NOMO-1 (cell line): ENCODE data around the gene E2F6.
A peak's percentile ranks its signal among the peaks of the same experiment; 100 is the strongest.
"Not testable (repeated sequence)": the region's sequence is repeated elsewhere in the genome, so short reads cannot be mapped to it uniquely, and the experiment has no call there.

Source experiments
- DNase-seq, 2 experiments: peaks; one replicate each; lab custom pipeline; 2025; ENCODE audit not compliant: unreplicated experiment in 2 of 2; lab: John Stamatoyannopoulos, UW

The E2F6 gene

GRCh38 chr2:11417946-11418585 is 47.9 kb downstream of the E2F6 start:
- peak in 1 of 2 experiments; percentile 6 for DNase-seq

GRCh38 chr2:11416931-11417330 is 49.0 kb downstream of the E2F6 start:
- DNase-seq: no peak

DNA sequence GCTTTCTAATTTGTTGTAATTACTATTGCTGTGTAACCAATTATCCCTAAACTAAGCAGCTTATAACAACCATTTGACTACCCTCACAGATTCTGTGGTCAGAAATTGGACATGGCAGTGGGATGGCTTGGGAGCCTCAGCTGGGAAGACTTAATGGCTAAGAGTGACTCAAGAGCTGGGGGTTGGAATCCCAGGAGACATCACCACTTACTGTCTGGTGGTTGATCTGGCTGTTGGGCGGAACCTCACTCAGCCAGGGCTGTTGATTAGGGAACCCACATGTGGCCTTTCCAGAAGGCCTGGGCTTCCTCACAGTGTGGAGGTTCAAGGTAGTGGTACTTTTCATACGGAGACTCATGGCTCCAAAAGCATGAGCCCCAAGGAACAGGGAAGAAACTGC is 49.8 kb downstream of the E2F6 start:
- DNase-seq: no peak

GRCh38 chr2:11414372-11415124 is 51.4 kb downstream of the E2F6 start:
- DNase-seq: no peak

- no peak for DNase-seq
Measured at GRCh38 chr2:11412449-11412810, 53.5 kb downstream of the E2F6 start.

DNA sequence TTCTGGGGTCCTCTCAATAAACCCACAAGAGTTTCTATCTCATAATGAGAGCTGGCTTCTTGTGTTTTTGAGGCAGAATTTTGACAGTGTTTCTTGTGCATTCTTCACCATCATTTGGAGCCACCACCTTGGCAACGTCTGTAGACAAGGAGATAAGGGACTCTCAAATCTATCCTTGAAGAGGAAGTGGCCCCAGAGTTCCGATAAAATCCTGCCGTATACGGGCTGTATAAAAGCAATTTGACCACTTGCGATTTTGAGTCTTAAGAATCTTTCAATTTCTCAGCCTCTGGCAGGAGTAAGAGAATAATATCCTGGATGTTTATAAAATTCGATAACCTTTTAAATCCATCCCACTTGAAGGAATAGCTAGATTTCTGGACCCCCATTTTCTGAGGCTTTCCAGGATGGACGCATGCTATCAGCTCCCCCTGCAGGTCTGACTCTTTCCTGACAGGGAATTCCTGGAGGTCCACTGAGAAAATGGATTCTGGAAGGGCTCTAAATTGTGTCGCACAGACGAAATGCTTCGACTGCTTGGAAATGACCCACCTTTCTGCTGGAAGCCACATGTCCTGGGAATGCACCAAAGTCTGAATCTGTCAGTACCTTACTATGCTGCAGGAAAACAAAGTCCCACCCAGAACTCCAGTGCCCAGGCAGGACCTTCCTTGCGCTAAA is 54.1 kb downstream of the E2F6 start:
- peak in 1 of 2 experiments; percentile 24 for DNase-seq

DNA sequence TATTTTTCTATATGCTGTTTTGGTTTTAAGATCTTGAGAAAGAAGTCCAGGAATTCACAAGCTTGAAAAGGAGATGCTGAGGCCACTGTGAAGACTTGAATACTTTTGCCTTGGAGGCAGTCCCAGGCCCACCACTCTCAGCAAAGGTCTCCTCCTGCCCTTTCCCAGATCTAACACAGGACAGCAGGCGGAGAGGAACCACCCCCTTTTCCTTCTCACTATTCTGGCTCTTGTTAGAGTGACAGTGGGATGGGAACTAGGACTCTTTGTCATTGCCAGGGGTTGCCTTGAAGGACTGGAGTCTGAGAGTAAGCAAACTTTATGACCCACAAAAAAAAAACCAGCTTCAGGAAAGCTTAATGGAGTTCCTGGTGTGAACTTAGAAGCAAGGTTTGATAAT is 54.7 kb downstream of the E2F6 start:
- no peak for DNase-seq

GRCh38 chr2:11410101-11410500 is 55.9 kb downstream of the E2F6 start:
- no peak for DNase-seq

DNA sequence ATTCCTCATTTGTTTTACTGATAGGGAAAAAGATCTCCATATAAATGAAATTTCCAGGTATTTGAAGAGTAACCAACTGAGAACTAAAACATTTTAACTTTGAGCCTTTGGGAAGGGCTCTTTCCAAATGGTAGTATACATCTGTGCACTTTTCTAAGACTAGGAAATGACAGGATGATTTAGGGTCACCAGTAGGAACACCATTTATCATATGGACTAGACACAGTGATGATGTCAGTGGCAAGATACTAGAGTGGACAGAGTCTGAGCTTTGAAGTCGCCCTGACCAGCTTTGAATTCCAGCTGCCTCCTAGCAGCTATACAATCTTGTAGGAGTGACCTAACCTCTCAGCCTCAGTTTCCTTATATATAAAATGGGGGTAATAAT is 56.4 kb downstream of the E2F6 start:
- DNase-seq: no peak

DNA sequence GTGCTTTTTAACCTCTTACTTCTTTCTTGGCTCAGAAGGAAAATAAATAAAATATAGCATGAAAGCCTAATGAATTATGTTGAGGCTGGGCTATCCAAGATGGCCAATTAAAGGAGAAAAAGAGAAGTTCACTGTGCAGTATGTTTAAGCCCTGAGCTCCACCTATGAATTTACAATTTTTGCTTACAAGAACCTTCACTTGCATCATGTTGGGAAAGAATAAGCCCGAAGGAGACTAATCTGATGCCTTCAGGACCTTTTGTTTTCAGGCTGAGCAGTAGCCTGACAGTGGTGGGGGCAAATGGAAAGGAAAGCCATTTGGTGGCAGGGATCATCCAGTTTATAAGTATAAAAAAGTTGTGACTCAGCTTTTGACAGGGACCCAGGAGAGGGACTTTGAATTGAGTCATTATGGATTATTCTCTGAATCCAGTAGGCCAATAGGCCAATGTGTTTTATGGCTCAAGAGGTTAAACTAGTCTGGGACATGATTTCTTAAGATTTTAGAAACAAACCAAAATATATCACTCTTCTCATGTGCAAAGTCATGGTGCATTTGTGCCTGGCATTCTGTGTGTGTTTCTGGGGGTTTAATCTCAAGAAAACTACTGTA is 56.9 kb downstream of the E2F6 start:
- DNase-seq: peak in 1 of 2 experiments; percentile 2

- no peak for DNase-seq
Measured at GRCh38 chr2:11407413-11407812, 58.5 kb downstream of the E2F6 start.

- no peak for DNase-seq
Measured at GRCh38 chr2:11406958-11407381, 59.0 kb downstream of the E2F6 start.

- DNase-seq: no peak
Measured at GRCh38 chr2:11406267-11406957, 59.5 kb downstream of the E2F6 start.

- no peak for DNase-seq
Measured at GRCh38 chr2:11405599-11406266, 60.2 kb downstream of the E2F6 start.

DNA sequence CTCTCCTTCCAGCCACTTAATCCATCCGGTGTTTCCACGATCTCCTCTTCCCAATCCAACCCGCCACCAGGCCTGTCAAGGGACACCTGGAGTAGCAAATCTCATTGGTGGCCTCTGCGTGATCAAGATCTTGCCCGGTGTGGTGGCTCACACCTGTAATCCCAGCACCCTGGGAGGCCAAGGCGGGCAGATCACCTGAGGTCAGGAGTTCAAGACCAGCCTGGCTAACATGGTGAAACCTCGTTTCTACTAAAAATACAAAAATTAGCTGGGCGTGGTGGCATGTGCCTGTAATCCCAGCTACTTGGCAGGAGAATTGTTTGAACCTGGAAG is 60.9 kb downstream of the E2F6 start:
- DNase-seq: not testable (repeated sequence)

DNA sequence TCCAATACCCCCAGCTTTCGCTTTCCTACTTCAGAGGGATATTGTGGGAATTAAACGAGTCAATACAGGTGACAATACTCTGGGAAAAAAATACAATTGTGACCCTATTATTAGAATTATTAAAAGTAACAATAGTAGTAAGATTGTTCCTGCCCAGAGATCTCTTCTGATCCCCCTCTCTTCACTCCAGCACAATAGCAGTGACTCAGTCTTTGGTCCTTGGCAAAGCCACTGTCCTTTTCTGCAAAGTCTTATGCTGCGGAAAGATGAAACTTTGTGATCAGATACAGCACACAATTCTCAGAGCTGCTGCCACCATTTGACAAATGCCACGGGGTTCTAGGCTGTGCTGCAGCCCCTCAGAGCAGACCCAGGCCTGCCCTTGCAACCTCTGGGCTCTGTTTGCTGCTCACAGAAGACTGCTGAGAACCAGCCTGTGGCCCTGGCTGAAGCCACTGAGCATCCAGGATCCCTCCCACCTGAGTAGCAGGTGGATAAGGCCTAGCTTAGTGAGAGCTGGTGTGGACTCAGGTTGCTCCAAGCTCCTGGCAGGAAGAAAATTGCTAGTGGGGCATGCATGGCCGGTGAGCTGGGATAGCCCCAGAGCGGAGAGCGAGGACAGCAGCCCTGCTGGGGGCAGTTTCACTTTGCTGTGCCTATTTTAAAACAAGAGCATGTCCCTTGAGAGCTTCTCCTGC is 61.4 kb downstream of the E2F6 start:
- DNase-seq: no peak

GRCh38 chr2:11402436-11402835 is 63.5 kb downstream of the E2F6 start:
- no peak for DNase-seq

- DNase-seq: no peak
Measured at GRCh38 chr2:11399438-11399762, 66.6 kb downstream of the E2F6 start.

DNA sequence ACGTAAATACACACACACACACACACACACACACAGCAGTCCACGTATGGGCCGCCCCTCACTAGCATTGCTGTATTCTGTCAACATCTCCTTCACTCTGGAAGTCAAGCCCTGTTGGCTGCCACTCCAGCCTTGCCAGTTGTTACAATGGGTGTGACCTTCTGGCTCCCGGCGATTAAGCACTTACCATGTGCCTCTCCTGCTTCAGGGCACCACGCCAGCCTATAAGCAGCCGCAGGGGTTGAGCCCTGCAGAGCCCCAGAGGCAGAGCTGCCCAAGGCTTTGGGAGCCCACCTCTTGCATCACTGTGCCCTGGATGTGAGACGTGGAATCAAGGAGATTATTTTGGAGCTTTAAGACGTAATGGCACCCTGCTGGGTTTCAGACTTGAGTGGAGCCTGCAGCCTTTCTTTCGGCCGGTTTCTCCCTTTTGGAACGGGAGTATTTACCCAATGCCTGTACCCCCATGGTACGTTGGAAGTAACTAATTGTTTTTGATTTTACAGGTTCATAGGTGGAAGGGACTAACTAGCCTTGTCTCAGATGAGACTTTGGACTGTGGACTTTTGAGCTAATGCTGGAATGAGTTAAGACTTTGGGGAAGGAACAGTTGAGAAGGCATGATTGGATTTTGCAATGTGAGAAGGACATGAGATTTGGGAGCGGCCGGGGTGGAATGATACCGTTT is 67.1 kb downstream of the E2F6 start:
- DNase-seq: no peak

GRCh38 chr2:11397513-11397912 is 68.4 kb downstream of the E2F6 start:
- DNase-seq: no peak
